A673 (cell line): Measurements from ENCODE around the gene NCKAP5. TPM values are rescaled to one million over a fixed set of nuclear protein-coding genes. Genes with fewer than 3 reads are reported as not detected.

Experiments
- BruUV-seq: library from RNA; stranded (reverse); fragments of 400-500 nt; replicated peaks from 2 replicates; lab custom pipeline; 2021; lab: Mats Ljungman, UMichigan
- CTCF ChIA-PET: fragments of 300-600 bp; sonication (Branson Sonifier 250); formaldehyde crosslinking; loops from one replicate; lab custom pipeline; 2022; ENCODE audit warnings: antibody characterized with exemption; lab: Charles Lee
- POLR2A ChIA-PET: fragments of 300-600 bp; sonication (Branson Sonifier 250); formaldehyde crosslinking; loops from one replicate; lab custom pipeline; 2022; ENCODE audit warnings: antibody characterized with exemption; ENCODE audit not compliant: low non-redundant PET; lab: Charles Lee
- DNase-seq: peaks from one replicate; pipeline ENCODE4 v3.0.0-alpha.2; 2015; ENCODE audit warnings: low spot score
- H3K27ac ChIP-seq: fragments of 200-600 bp; sonication (generic); 2 replicates; pipeline ENCODE4 v1.5.1; 2016; ENCODE audit warnings: mixed run types, low read depth, mild to moderate bottlenecking, mixed read lengths, antibody characterized with exemption, low read length; ENCODE audit not compliant: poor library complexity, severe bottlenecking
- H3K27me3 ChIP-seq: fragments of 200-600 bp; sonication (generic); replicated peaks from 2 replicates; pipeline ENCODE4 v1.6.1; 2017; ENCODE audit warnings: mixed run types, low read depth, mild to moderate bottlenecking, mixed read lengths, antibody characterized with exemption, low read length; ENCODE audit not compliant: insufficient read depth, poor library complexity
- H3K36me3 ChIP-seq: fragments of 200-600 bp; sonication (generic); 2 replicates; pipeline ENCODE4 v1.6.1; 2016; ENCODE audit warnings: mixed run types, mild to moderate bottlenecking, mixed read lengths, antibody characterized with exemption, low read length; ENCODE audit not compliant: insufficient read depth, poor library complexity, severe bottlenecking
- H3K4me1 ChIP-seq: fragments of 200-600 bp; sonication (generic); 2 replicates; pipeline ENCODE4 v1.6.1; 2017; ENCODE audit warnings: mixed run types, mild to moderate bottlenecking, mixed read lengths, antibody characterized with exemption, low read length; ENCODE audit not compliant: insufficient read depth, poor library complexity, severe bottlenecking
- H3K4me3 ChIP-seq: fragments of 200-600 bp; sonication (generic); 2 replicates; pipeline ENCODE4 v1.5.1; 2016; ENCODE audit warnings: low read depth, mixed run types, mild to moderate bottlenecking, mixed read lengths, low read length; ENCODE audit not compliant: poor library complexity, severe bottlenecking
- H3K9me3 ChIP-seq: fragments of 200-600 bp; sonication (generic); 2 replicates; pipeline ENCODE4 v1.6.1; 2016; ENCODE audit warnings: mixed run types, low read depth, mild to moderate bottlenecking, mixed read lengths, antibody characterized with exemption, low read length; ENCODE audit not compliant: poor library complexity, severe bottlenecking
- CTCF ChIP-seq: fragments of 300-800, 200-600 bp; sonication (generic); conservative IDR thresholded peaks from 2 replicates; pipeline ENCODE4 v1.5.1; 2017; ENCODE audit warnings: low read depth, mild to moderate bottlenecking, antibody characterized with exemption, low read length, moderate library complexity, mixed read lengths
- EZH2 ChIP-seq: fragments of 200-600 bp; sonication (generic); IDR thresholded peaks from 2 replicates; pipeline ENCODE4 v1.6.1; 2017; ENCODE audit warnings: borderline replicate concordance, low read depth, mild to moderate bottlenecking, mixed read lengths, antibody characterized with exemption, low read length; ENCODE audit not compliant: poor library complexity, severe bottlenecking
- intact Hi-C: fragments of 100-400 bp; cut with micrococcal nuclease; formaldehyde crosslinking; loops from one replicate; pipeline ENCODE4 v1.10.0; 2022; ENCODE audit not compliant: unreplicated experiment
- total RNA-seq: library from RNA; stranded (reverse); gene quantifications from 2 replicates; pipeline ENCODE4 v1.2.3, GENCODE V29; 2021

Gene NCKAP5
- total RNA-seq, 1 experiment from 2014 or later = 26.6 TPM

- no peak for DNase-seq
- H3K9me3 ChIP-seq = no peaks in the 10 kb centered on the region
- H3K4me3 ChIP-seq = no peak overlapping the region
- ChIA-PET CTCF (no interaction called here), POLR2A (interaction anchor here (0.7 kb wide), 1 partner anchor 346 kb away, joined by 3 read pairs; no protein-coding TSS in a partner anchor)
- no TSS peak for BruUV-seq
- TF ChIP-seq CTCF (no peak), EZH2 (no peak)
- H3K4me1 ChIP-seq = no peaks in the 10 kb centered on the region
- no peaks in the 10 kb centered on the region for H3K27me3 ChIP-seq
- no peak overlapping the region for H3K27ac ChIP-seq
- intact Hi-C loops = no loop called here
- H3K36me3 ChIP-seq = no peaks in the 10 kb centered on the region
Measured at GRCh38 chr2:132659331-132659730, 908.9 kb downstream of the NCKAP5 start.

GRCh38 chr2:132656266-132656975 lies 911.8 kb downstream of the NCKAP5 start:
- CTCF ChIA-PET = no interaction called here
- POLR2A ChIA-PET = no interaction called here
- intact Hi-C loops = no loop called here
- H3K4me3 ChIP-seq = no peak overlapping the region
- H3K27ac ChIP-seq = no peak overlapping the region
- no TSS peak for BruUV-seq
- no peaks in the 10 kb centered on the region for H3K36me3 ChIP-seq
- no peaks in the 10 kb centered on the region for H3K27me3 ChIP-seq
- H3K4me1 ChIP-seq = peaks cover 16% of the 10 kb centered on the region
- TF ChIP-seq EZH2 (no peak), CTCF (no peak)
- no peak for DNase-seq
- no peaks in the 10 kb centered on the region for H3K9me3 ChIP-seq

GRCh38 chr2:132654968-132655367 lies 913.3 kb downstream of the NCKAP5 start:
- CTCF ChIA-PET = no interaction called here
- no TSS peak for BruUV-seq
- H3K27me3 ChIP-seq = no peaks in the 10 kb centered on the region
- H3K4me1 ChIP-seq = peaks cover 16% of the 10 kb centered on the region
- no peaks in the 10 kb centered on the region for H3K9me3 ChIP-seq
- intact Hi-C loops = loop anchor here (5.0 kb wide), 1 partner anchor 517 kb away; no protein-coding TSS in a partner anchor
- H3K27ac ChIP-seq = no peak overlapping the region
- no peak for DNase-seq
- TF ChIP-seq CTCF = no peak
- no peak for TF ChIP-seq EZH2
- no peaks in the 10 kb centered on the region for H3K36me3 ChIP-seq
- POLR2A ChIA-PET = no interaction called here
- no peak overlapping the region for H3K4me3 ChIP-seq
